Smooth muscle cell (in vitro differentiated cells): ENCODE results near the gene ENOX2. TPM values are rescaled to one million over a fixed set of nuclear protein-coding genes. Genes with fewer than 3 reads are reported as not detected.

Experiments
- DNase-seq: peaks from one replicate; lab custom pipeline; 2025; ENCODE audit not compliant: unreplicated experiment; lab: John Stamatoyannopoulos, UW
- H2AFZ ChIP-seq: fragments of 200-600 bp; sonication (generic); 2 replicates; pipeline ENCODE4 v1.6.0; 2016; ENCODE audit warnings: antibody characterized with exemption, low read depth, mild to moderate bottlenecking
- H3F3A ChIP-seq: fragments of 200-600 bp; sonication (generic); 2 replicates; pipeline ENCODE4 v1.6.0; 2017; ENCODE audit warnings: antibody characterized with exemption, low read depth
- H3K27ac ChIP-seq: fragments of 200-600 bp; sonication (generic); 2 replicates; pipeline ENCODE4 v1.5.1; 2016; ENCODE audit warnings: low read depth, mild to moderate bottlenecking
- H3K27me3 ChIP-seq: fragments of 200-600 bp; sonication (generic); 2 replicates; pipeline ENCODE4 v1.6.1; 2016; ENCODE audit warnings: low read depth, mild to moderate bottlenecking
- H3K36me3 ChIP-seq: fragments of 200-600 bp; sonication (generic); 2 replicates; pipeline ENCODE4 v1.5.1; 2016; ENCODE audit warnings: low read depth
- H3K4me1 ChIP-seq: fragments of 200-600 bp; sonication (generic); 2 replicates; pipeline ENCODE4 v1.5.1; 2016; ENCODE audit warnings: low read depth
- H3K4me2 ChIP-seq: fragments of 200-600 bp; sonication (generic); 2 replicates; pipeline ENCODE4 v1.6.0; 2016; ENCODE audit warnings: mild to moderate bottlenecking
- H3K4me3 ChIP-seq: fragments of 200-600 bp; sonication (generic); 2 replicates; pipeline ENCODE4 v1.5.1; 2016; ENCODE audit warnings: mild to moderate bottlenecking
- H3K79me2 ChIP-seq: fragments of 200-600 bp; sonication (generic); 2 replicates; pipeline ENCODE4 v1.6.0; 2016; ENCODE audit warnings: low read depth, mild to moderate bottlenecking
- H3K9ac ChIP-seq: fragments of 200-600 bp; sonication (generic); 2 replicates; pipeline ENCODE4 v1.6.0; 2016; ENCODE audit warnings: low read depth
- H3K9me3 ChIP-seq: fragments of 200-600 bp; sonication (generic); replicated peaks from 2 replicates; pipeline ENCODE4 v1.5.1; 2016; ENCODE audit warnings: low read depth
- H4K20me1 ChIP-seq: fragments of 200-600 bp; sonication (generic); 2 replicates; pipeline ENCODE4 v1.6.0; 2016; ENCODE audit warnings: low read depth
- CTCF ChIP-seq: fragments of 200-600 bp; sonication (generic); IDR thresholded peaks from 2 replicates; pipeline ENCODE4 v1.5.1; 2017; ENCODE audit warnings: borderline replicate concordance, mild to moderate bottlenecking, antibody characterized with exemption; ENCODE audit not compliant: insufficient read depth, poor library complexity, severe bottlenecking
- WGBS: methylation state at CpG from one replicate; pipeline ENCODE4 v1.1.7; 2016; ENCODE audit warnings: low lambda C conversion rate; 5-methylcytosine and 5-hydroxymethylcytosine counted together
- polyA plus RNA-seq: library from polyadenylated mRNA; unstranded; fragments of >200 nt; fragmentation: Nextera tagmentation; extraction: Ambion mirVana; gene quantifications from 2 replicates; pipeline ENCODE4 v1.2.1, GENCODE V29; 2016
- total RNA-seq: library from RNA; depleted of rRNA; stranded (reverse); fragments of >200 nt; gene quantifications from 2 replicates; pipeline ENCODE4 v1.2.3, GENCODE V29; 2014

Gene ENOX2
- total and polyA plus RNA-seq, 2 experiments from 2014 or later: 7.0 to 11.2 TPM

DNA sequence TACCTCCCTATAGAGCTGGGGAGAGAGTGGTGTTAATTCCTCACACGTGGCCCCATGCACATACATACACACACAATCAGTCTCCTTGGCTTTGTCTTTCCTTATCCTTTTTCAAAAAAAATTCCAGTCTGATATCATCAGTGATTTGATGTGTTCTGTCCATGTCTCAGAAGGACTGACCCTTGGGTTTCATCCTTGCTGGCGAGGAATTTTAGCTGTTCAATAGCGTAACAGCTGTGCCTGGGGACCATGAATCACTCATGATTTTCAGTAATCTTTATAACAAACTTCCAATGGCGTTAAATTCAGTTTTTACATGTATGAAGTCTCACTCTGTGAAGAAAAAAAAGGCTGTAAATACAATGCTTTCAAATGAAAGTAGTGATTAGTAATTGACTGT is 296.6 kb downstream of the ENOX2 start:
- Histone ChIP-seq H3F3A (no peaks in the 10 kb centered on the region), H3K79me2 (no peaks in the 10 kb centered on the region), H3K27me3 (peaks cover 4% of the 10 kb centered on the region), H3K36me3 (no peaks in the 10 kb centered on the region), H2AFZ (no peak overlapping the region), H3K9me3 (no peaks in the 10 kb centered on the region), H3K4me2 (no peak overlapping the region), H3K4me3 (no peak overlapping the region), H3K4me1 (no peaks in the 10 kb centered on the region), H4K20me1 (no peaks in the 10 kb centered on the region), H3K9ac (no peak overlapping the region), H3K27ac (no peak overlapping the region)
- WGBS: 53% methylated on average over 4 of the region's 4 CpGs
- TF ChIP-seq CTCF: no peak
- DNase-seq: no peak

- H3K9me3 ChIP-seq: no peaks in the 10 kb centered on the region
- TF ChIP-seq CTCF: no peak
- 88% methylated on average over 3 of the region's 3 CpGs for WGBS
These were observed 298.1 kb downstream of the ENOX2 start for GRCh38 chrX:130604882-130605281.

GRCh38 chrX:130594453-130594916 is 308.5 kb downstream of the ENOX2 start:
- Histone ChIP-seq H3K4me3 (no peak overlapping the region), H3K36me3 (no peaks in the 10 kb centered on the region), H3K4me1 (no peaks in the 10 kb centered on the region), H3K9me3 (peaks cover 3% of the 10 kb centered on the region), H3K27me3 (no peaks in the 10 kb centered on the region), H3K79me2 (no peaks in the 10 kb centered on the region), H3K9ac (no peak overlapping the region), H4K20me1 (no peaks in the 10 kb centered on the region), H2AFZ (no peak overlapping the region), H3K4me2 (no peak overlapping the region), H3F3A (no peaks in the 10 kb centered on the region), H3K27ac (no peak overlapping the region)
- no peak for DNase-seq
- WGBS: 53% methylated on average over 9 of the region's 9 CpGs
- no peak for TF ChIP-seq CTCF

More at GRCh38 chrX:130604882-130605281, 298.1 kb downstream of the ENOX2 start:
- H3K36me3 ChIP-seq: no peaks in the 10 kb centered on the region
- H3K9ac ChIP-seq: no peak overlapping the region
- no peaks in the 10 kb centered on the region for H4K20me1 ChIP-seq
- no peak overlapping the region for H3K4me2 ChIP-seq
- no peak for DNase-seq
- H2AFZ ChIP-seq: no peak overlapping the region
- no peak overlapping the region for H3K27ac ChIP-seq
- no peaks in the 10 kb centered on the region for H3F3A ChIP-seq
- no peak overlapping the region for H3K4me3 ChIP-seq
- no peaks in the 10 kb centered on the region for H3K79me2 ChIP-seq
- peaks cover 4% of the 10 kb centered on the region for H3K27me3 ChIP-seq
- H3K4me1 ChIP-seq: no peaks in the 10 kb centered on the region

GRCh38 chrX:130593911-130594310 is 309.1 kb downstream of the ENOX2 start:
- H3K9me3 ChIP-seq: peaks cover 3% of the 10 kb centered on the region
- H3K27me3 ChIP-seq: no peaks in the 10 kb centered on the region
- no peak overlapping the region for H3K27ac ChIP-seq
- no peaks in the 10 kb centered on the region for H3K79me2 ChIP-seq
- H3K9ac ChIP-seq: no peak overlapping the region
- no peaks in the 10 kb centered on the region for H3F3A ChIP-seq
- no peak overlapping the region for H2AFZ ChIP-seq
- no peaks in the 10 kb centered on the region for H3K4me1 ChIP-seq
- no peaks in the 10 kb centered on the region for H4K20me1 ChIP-seq
- no peak for TF ChIP-seq CTCF
- DNase-seq: no peak
- no peak overlapping the region for H3K4me2 ChIP-seq
- H3K36me3 ChIP-seq: no peaks in the 10 kb centered on the region
- 88% methylated on average over 9 of the region's 9 CpGs for WGBS
- no peak overlapping the region for H3K4me3 ChIP-seq
